ENCODE measurements around the gene NKG7.

- TF ChIP-seq CTCF (IDR thresholded peaks at IDR 0.05) (no peak), EP300 (IDR thresholded peaks at IDR 0.05) (no peak), POLR2A (IDR thresholded peaks at IDR 0.05) (no peak)
These were observed 41.3 kb downstream of the NKG7 start for GRCh38 chr19:51331193-51331592.
